NCI-H226 (cell line): Measurements from ENCODE around the gene FAF1.

Experiments used
- DNase-seq: peaks from one replicate; pipeline ENCODE4 v3.0.0-alpha.2; 2015

FAF1 gene

DNA sequence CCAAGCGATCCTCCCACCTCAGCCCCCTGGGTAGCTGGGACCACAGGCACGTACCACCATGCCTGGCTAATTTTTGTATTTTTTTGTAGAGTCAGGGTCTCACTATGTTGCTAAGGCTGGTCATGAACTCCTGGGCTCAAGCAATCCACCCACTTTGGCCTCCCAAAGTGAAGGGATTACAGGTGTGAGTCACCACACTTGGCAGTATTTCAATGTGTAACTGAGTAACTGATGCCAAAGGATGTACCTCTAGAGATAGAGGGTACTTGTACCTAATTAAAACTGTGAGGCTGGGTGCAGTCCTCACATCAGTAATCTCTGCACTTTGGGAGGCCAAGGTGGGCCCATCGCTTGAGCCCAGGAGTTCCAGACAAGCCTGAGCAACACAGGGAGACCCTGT lies 278.1 kb downstream of the FAF1 start:
- DNase-seq = peak; percentile 20

DNA sequence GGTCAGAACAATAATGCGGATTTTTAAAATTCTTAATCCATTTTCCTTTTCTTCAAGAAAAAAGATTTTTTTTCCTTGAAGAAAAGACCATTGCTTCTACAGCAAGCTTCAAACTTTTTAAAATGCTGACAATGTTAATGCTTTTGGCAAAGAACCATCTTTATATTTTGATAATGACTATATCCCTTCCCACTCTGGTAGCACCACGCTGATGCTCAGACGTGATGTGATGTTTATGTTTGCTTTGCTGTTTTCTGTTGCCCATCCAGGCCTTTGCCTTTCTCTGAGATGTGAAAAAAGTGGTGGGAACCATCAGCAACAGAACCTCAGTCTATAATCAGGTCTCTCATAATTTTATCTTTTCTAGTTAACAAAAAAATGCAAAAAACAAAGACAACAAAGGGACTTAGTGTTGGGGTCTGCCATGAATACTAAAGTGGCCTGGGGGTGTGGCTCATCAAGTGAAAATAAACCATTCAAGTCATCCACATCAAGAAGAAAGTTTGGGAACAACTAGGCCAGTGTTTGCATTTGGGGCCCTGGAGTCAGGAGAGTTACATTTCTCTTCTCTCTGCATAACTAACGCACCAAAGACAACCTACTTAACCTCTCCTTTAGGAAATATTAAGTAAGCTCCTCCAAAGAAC lies 292.2 kb downstream of the FAF1 start:
- no peak for DNase-seq

DNA sequence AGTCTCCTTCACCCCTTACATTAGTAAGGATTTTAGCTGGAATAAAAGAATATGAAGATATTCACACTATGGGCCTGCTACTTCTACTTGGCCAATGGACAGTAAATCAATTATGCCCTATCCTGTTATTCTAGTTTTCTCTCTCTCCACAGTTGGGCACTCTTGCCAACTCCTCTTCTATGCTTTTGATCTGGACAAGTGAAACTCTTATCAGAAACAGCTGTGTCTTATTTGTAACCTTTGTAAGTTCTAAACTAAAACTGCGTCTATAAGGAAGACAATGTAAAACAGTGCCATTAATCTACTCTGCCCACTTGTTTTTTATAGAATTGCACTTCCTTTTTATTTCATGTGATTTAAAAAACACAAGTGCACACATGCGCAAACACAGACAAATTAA lies 292.8 kb downstream of the FAF1 start:
- DNase-seq = no peak

DNA sequence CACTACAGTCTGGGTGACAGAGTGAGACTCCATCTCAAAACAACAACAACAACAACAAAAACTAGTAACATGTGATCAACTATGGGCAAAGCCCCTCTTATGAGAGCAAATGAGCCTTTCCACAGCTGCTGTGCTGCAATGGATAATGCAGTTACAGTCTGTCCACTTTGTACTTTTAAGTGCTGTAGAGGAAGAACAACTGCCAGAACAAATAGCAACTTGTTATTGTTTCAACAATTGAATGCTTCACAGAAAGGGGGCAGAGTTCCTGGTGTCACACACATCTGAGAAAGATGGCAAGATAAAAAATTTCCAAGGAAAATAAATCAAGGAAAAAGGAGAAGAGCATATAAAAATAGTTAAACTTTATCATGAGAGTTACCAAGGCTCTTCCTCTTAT lies 293.2 kb downstream of the FAF1 start:
- no peak for DNase-seq

DNA sequence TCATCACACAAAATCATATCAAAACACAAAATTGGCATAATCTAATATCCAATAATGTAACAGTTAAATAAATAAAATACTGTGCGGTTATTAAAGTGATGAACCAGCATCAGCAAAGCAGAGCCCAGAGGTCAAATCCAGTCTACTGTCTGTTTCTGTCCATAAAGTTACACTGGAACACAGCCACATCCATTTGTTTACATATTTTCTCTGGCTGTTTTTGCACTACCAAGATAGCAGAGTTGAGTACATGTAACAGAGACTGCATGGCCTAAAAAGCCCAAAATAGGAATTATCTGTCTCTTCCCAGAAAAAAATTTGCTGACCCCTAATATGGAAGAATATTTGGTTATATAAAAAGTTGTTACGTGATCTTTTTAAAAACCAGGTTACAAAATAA lies 294.7 kb downstream of the FAF1 start:
- no peak for DNase-seq

DNA sequence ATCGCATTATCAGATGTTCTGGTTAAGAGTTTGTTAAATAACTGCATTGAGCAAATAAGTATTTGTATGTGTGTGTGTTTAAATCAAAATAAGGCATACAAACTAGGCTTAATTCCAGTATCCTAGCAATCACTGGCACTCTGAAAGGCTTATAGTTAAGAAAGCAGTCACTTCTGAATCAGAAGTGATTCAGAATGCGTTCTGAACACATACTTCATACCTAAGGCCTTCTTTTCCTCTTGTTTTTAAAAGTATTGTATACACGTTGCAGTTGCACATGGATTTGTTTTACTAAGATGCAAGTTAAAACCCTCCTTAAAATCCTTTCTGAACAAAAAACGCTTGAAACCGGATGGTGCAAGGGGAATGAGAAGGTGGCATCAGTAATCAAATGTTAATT lies 298.4 kb downstream of the FAF1 start:
- DNase-seq = no peak

DNA sequence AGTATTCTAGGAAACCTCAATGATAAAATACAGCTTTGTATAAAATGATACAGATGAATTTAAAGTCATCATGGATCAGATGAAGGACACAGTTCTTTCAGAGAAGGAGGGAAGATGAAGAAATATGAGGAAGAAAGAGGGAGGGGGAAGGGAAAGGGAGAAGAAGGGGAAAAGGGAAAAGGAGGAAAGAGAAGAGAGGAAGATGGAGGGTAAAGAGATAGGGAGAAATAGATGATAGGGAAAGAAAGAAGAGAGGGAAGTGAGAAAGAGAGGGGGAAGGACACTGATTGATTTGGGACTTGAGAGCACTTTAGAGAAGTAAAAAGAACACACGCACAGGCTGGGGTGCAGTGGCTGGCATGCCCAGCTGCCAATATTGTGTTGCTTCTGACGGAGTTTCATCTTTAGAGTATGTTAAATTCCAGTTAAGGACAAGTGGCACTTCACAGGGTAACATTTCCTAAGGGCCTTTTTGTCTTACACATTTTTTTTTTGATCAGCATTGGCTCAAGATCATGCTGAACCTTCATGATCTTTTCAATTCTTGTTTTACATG lies 300.9 kb downstream of the FAF1 start:
- no peak for DNase-seq

DNA sequence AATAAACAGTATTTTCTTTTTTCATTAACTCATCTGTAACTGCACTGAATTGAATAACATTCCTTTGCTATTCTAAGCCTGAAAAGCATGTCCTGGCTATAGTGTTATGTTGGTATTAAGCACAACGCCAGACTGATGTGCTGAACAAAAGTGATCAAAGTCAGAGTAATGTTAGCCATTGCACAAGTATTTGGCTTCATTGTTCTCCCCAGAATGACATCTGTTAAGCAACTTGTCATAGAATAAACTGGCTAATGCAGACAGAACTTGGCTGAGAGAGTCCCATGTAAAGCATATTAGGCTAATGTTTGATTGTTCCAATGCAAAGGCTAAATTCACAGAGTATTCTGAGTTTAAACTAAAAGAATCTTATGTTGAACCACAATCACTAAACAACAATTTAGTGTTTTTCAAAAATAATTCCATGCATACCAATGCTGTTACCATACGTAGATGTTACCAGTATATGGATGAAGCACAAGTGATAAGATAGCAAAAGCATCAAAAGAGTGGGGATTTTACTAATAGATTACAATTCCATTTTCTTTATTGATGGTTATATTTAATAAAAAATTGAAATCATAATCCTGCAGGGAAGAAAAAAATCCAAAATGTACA lies 301.5 kb downstream of the FAF1 start:
- peak; percentile 11 for DNase-seq

DNA sequence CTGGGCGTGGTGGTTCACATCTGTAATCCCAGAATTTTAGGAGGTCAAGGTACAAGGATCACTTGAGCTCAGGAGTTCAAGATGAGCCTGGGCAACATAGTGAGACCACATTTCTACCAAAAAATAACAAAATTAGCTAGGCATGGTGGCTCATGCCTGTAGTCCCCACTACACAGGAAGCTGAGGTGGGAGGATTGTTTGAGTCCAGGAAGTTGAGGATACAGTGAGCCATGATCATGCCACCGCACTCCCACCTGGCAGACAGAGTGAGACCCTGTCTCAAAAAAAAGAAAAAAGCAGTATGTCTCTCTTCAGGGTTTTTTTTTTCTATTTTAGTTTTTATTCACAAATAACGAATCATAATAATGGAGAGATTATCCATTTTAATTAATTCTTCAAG lies 303.1 kb downstream of the FAF1 start:
- DNase-seq = no peak

DNA sequence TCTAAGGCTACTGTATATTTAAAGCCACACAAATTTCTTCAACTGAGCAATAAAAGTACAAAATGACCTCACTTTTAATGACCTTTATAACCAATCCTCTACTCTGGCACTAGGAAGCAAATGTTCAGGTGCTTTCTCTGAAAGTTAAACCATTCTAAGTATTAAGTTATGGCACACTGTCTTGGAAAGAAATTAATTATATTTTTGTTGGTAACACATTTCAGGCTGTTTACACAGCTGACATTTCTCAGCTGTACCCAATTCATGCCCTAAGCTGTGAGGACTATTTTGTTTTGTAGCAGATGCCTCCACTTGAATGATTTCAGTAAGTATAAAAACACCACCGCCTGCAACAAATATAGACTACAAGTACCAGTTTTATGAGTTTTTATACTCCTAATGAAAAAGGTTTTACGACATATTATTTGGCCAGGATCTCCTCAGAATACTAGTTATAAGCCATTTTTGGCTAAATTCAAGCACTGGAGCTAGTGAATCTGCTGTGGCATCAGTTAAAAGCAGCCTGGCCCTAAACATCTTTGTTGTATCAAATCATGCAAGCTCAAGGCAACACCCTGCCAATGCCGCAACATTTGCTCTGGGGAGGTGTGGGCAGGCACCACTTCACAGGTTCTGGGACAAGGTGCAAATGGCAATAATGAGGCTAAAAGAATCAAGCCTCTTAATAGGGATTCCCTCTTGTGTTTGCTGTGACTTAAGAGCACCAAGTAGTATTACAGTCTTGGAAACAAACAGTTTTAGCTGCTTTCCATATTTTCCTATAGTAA lies 308.4 kb downstream of the FAF1 start:
- DNase-seq = no peak

DNA sequence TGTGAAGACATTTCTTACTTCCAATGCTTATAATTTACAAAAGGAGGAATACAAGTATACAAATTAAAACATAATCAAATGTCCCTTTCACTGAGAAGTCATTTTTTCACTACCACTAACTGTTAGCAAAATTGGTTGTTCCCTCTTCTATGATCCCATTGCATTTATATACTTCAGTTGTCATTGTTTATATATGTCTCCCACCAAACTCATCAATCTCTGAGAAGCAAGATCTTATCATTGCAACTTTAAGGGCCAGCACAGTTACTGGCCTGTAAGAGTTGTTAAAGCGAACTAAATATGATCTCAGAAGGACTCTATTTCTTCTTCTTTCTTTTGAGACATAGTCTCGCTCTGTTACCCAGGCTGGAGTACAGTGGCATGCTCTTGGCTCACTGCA lies 313.5 kb downstream of the FAF1 start:
- no peak for DNase-seq

DNA sequence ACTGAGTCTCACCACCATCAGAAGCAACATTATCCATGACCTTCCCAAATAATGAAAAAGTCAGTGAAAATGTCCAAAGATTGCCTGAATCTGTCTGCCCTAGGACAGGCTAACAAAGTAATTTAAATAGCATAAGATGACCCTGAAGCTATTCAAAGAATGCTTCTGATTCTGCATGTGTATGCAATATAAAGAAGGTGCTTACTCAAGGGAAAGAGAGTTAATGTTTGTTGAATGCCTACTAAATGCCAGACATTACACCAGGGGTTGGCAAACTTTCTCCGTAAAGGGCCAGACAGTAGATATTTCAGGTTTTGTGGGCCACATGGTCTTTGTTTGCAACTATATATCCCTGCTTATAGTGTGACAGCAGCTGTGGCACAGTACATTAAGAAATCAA lies 314.9 kb downstream of the FAF1 start:
- no peak for DNase-seq

DNA sequence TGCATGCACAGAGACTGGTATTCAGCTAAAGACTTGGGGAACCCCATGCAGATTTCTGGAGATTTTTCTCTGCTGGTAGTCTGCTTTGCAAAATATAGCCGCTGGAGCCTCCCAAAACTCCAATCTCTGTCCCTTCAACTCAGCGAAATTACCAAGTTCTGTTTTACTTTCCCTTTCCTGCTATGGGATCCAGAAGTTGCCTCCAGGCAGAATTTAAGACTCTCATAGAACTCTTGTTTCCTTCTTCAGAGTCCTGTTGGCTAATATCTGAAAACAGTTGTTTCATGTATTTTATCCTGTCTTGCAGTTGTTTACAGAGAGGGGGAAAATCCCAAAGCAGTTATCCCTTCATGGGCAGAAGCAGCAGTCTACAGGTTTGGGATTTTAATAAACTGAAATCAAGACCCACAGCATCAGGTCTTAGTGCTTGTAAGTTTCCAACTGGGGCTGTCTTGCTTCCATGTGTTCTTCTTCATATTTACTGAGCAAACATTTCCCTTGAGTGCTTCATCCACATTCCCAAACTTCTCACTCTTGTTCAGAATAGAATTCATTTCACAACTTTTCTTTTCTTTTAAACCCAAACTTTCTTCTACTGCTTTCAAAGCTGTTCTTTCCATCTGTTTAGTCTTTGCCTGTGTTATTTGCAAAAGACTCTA lies 315.5 kb downstream of the FAF1 start:
- DNase-seq = no peak

DNA sequence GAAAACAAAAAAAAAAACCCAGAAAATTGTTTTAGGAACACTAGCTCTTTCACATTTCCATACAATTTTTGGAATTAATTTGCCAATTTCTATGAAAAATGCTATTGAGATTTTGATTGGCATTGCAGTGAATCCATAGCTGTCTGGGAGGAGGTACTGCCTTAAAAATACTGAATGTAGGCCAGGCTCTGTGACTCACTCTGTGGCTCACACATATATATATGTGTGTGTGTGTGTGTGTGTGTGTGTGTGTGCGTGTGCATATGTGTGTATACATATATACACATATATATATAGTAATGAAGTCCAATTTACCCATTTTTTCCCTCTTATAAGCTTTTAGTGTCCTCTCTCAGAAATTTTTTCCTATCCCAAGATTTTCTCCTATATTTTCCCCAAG lies 322.6 kb downstream of the FAF1 start:
- DNase-seq = no peak

DNA sequence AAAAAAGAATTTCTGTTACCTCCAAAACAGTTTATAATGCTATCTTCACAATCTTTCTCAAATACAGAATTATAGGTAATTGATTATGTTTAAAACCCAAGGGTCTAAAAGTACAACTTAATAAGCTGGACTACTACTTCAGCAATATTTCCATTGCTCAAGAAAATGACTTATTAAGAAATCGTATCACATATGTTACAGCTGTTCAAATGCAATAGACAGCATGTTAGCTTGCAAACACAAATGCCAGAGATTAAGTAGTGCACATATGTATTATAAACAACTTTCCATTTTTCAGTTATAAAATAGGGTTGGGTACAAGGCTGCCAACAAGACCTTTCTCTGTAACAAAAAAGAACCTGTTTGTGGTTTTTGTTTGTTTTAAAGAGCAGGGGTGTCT lies 325.8 kb downstream of the FAF1 start:
- no peak for DNase-seq

DNA sequence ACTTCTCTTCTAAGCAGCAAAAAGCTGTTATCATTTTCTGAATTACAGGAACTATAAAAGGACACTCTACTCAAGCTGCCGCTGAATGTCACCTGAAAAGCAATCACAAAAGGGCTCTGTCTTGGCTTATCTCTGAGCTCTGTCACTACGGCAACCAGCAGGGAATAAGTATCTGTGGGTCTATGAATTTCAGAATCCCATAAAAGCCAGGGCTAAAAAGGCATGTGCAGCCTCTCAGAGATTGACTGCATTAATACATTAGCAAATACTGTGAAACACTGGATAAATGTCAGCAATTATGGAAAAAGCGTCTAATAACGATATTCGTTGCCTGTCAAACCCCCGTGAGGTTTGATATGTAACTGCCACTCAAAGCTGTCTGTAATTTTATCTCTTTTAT lies 326.6 kb downstream of the FAF1 start:
- no peak for DNase-seq

DNA sequence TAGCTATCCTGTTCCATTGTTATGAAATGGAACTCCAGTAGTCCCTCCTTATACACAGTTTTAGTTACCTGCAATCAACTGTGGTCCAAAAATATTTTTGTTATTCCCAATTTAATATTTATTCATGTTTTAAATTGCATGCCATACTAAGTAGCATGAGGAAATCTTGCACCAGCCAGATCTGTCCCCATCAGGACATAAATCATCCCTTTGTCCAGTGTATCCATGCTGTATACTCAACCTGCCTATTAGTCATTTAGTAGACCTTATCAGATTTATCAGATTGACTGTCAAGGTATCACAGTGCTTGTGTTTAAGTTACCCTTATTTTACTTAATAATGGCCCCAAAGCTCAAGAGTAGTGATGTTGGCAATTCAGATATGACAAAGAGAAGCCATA lies 328.9 kb downstream of the FAF1 start:
- DNase-seq = no peak

DNA sequence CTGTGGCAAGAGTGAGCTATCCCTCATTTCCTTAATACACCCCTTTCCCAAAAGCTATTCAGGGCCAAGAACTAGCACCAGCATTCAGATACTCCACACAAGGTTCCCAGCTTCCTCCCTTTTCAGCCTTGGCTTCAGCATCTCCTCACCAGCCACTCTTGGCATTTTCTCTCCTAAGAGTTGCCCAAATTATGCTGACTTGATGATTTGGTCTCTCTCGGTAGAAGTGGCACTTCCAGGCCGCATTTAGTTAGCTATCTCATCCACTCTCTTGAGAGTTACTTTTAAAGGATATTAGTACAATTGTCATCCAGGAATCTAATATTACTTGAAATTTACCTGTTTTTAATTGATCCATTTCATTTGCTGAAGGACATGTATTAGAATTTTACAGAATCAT lies 337.8 kb downstream of the FAF1 start:
- no peak for DNase-seq

DNA sequence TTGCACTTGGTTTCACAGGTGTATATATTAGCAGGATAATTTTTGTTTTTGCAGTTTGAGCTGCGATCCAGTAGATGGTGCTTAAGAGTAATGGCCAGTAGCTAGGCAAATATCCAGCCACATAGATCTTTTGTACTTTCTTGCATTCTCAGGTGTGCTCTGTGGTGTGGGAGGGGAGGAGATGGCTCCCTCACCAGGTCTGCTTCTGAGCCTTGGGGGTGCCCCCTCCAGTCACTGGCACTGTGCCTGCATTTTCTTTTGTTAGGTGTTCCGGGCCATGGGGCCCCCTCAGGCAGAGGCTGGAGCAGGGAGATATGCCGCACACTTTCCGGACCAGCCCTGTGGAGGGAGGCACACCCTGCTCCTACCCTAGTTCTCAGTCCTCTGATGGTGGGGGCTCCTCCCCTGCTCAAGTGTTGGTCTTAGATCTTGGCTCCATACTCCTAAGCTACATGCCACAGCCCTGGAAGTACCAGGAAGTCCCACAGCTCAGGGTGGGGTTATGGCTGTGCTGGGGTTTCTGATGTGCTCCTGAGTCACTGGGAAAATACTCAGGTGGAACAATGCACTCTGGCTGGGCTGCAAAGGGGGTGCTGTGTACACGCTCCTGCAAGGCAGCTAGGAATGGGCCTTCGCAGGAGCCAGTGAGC lies 339.3 kb downstream of the FAF1 start:
- DNase-seq = peak; percentile 67

DNA sequence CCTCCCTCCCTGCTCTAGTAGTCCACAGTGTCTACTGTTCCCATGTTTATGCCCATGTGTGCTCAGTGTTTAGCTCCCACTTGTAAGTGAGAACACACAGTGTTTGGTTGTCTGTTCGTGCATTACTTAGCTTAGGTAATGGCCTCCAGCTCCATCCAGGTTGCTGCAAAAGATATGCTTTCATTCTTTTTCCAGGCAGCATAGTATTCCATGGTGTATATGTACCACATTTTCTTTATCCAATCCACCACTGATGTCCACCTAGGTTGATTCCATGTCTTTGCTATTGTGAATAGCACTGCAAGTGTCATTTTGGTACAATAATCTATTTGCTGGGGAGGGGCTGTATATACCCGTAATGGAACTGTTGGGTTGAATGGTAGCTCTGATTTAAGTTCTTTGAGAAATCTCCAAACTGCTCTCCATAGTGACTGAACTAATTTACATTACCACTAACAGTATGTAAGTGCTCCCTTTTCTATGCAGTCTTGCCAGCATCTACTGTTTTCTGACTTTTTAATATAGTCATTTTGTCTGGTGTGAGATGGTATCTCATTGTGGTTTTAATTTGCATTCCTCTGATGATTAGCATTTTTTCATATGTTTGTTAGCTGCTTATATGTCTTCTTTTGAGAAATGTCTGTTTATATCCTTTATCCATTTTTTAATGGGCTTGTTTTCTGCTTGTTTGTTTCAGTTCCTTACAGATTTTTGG lies 344.9 kb downstream of the FAF1 start:
- DNase-seq = no peak

DNA sequence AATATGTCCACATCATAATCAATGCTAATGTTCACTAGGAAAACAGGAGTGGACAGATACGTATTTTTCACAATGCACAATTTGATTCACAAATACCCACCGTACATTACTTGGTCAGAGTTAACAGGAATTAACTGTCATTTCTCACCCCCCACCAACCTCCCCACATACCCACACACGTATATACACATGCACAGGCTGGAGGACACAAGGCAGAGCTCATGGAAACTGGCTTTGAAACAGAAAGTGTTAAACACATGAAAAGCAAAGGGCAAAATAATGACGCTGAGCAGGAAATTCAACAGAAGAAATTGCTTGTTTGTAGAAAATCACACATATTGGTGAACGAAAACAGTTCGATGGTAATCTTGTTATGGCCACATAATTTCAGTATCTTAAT lies 348.4 kb downstream of the FAF1 start:
- no peak for DNase-seq

DNA sequence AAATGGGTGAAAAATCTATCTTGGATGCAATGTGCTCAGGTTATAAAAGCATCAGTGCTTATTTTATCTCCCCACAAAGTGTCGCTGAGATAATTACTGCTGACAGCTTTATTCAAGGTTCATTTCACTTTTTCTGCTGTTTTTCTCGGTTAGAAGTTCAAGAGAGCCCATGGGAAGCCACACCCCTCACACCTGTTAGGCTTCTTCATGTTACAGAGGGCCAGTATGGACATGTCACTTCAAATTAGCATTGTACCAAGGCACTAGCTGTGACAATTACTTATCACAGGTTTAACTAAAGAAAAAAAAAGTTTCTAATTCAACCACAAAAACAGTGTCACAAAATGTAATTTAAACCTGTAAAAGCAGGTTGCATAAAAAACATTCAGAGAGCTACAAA lies 349.5 kb downstream of the FAF1 start:
- no peak for DNase-seq
